ENCODE data around the gene PTPRK.

Gene PTPRK

DNA sequence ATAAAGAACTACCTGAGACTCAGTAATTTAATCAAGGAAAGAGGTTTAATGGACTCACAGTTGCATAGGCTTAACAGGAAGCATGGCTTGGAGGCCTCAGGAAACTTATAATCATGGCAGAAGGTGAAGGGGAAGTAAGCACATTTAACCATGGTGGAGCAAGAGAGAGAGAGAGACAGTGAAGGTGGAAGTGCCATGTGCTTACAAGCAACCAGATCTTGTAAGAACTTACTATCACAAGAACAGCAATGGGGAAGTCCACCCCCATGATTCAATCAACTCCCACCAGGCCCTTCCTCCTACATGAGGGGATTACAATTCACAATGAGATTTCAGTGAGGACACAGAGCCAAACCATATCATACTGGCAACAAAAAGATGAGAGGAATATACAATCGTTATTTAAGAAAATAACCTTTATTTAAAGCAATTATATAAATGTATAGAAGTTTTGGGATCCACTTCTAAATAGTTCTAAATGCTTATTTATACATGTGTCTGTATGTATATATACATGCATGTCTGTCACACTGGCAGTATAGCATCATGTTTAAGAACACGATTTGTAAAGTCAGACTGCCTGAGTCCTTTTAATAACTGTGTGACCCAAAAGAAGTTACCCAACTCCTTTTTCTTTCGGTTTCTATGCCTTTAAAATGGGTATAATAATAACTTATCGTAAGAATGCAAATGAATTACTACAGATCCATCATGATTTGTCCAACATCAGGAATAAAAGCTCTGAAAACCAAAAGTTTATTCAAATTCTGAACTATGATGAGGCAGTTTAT lies 363.9 kb downstream of the PTPRK start:
- no peak overlapping the region for H3K27ac ChIP-seq
- TF ChIP-seq ZFX (IDR thresholded peaks at IDR 0.05) = no peak
- TF ChIP-seq, protein P1, sequence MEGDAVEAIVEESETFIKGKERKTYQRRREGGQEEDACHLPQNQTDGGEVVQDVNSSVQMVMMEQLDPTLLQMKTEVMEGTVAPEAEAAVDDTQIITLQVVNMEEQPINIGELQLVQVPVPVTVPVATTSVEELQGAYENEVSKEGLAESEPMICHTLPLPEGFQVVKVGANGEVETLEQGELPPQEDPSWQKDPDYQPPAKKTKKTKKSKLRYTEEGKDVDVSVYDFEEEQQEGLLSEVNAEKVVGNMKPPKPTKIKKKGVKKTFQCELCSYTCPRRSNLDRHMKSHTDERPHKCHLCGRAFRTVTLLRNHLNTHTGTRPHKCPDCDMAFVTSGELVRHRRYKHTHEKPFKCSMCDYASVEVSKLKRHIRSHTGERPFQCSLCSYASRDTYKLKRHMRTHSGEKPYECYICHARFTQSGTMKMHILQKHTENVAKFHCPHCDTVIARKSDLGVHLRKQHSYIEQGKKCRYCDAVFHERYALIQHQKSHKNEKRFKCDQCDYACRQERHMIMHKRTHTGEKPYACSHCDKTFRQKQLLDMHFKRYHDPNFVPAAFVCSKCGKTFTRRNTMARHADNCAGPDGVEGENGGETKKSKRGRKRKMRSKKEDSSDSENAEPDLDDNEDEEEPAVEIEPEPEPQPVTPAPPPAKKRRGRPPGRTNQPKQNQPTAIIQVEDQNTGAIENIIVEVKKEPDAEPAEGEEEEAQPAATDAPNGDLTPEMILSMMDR (conservative IDR thresholded peaks at IDR 0.05) = no peak

DNA sequence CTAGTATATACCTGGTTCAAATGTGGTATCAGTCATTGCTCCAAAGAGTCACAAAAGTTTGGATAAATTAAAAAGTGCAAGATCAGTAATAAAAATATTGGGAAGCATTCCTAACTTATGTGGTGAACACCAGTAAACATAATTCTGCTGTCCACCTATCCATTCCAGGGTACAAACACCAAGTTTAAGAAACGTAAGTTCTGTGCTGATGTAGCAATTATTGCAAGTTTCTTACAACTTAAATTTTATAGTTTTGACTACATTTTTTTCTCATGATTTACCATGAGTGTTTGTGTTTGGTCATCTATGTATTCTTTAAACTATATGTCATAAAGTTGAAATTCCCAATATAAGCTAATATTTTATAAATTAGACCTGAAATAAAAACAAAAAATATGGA lies 364.6 kb downstream of the PTPRK start:
- TF ChIP-seq, protein P1 (conservative IDR thresholded peaks at IDR 0.05) = no peak
- TF ChIP-seq ZFX (IDR thresholded peaks at IDR 0.05) = no peak
- H3K27ac ChIP-seq = no peak overlapping the region

DNA sequence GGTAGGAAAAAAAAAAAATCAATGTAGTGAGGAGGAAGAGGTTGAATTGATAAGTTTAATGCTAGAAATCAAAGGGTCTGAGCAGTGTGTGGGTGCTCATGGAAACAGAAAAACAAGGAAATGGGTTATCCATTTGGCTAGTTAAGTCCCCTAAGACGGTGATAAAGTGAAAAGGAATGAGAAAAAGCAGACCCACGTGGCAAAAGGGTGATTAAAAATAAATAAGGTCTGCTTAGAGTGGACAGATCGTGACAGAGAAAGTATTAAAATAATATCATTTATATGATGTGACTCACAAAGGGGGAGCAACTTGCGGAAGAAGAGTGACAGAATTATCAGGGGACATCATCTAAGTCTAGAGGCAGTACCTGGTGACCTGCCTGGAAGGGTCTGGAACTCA lies 367.8 kb downstream of the PTPRK start:
- no peak overlapping the region for H3K27ac ChIP-seq
- TF ChIP-seq, protein P1 (conservative IDR thresholded peaks at IDR 0.05) = no peak
- no peak for TF ChIP-seq ZFX (IDR thresholded peaks at IDR 0.05)

DNA sequence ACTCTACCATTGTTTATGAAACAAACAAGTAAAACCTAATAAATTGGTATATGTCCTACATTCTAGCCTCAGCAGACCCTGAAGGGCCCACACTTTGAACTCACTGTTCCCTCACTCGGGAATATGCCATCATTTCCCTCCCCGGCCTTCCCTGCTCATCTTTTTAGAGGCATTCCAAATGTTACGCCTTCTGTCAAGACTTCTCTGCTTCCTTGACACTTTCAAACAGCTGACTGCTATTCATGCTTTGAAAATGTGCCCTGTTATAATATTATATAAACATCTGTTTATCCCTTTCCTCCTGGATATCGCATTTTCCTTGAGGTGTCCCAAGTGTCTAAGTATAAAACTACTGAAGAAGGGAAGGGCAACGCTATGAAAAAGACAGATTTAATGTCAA lies 370.0 kb downstream of the PTPRK start:
- no peak overlapping the region for H3K27ac ChIP-seq
- TF ChIP-seq, protein P1 (conservative IDR thresholded peaks at IDR 0.05) = no peak
- TF ChIP-seq ZFX (IDR thresholded peaks at IDR 0.05) = no peak

DNA sequence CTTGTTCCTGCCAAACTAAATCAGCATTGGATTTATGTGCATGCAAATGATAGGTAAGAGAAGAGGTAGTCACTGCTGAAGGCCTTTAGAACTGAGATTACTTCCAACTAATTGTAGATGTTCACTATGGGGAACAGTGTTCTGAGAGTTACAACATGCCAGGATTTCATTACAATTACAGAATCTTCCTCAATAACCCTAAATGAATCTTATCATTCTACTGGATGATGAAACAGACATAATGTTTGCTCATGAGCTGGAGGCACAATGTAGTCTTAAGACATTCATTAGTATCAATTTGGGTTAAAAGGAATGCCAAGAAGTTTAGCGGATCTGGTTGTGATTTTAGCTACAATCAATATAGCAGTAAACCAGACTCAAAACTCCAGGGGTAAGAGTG lies 370.6 kb downstream of the PTPRK start:
- no peak overlapping the region for H3K27ac ChIP-seq
- TF ChIP-seq, protein P1 (conservative IDR thresholded peaks at IDR 0.05) = no peak
- TF ChIP-seq ZFX (IDR thresholded peaks at IDR 0.05) = no peak

DNA sequence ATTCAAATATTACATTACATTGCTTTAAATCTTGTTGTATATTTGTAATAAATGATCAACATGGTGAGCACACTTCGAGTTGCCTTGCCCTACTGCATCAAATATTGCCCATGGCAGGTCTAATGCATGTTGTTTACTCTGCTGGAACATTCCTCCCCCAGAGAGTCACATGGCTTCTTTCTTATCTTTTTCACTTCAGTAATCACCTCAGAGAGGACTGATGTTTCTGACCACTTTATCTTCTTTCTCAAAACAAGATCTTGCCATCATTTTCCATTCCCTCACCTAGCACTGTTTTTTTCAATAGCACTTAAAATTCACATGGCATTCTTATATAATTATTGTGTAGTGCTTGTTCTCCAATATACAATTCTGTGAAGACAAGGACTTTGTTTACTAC lies 376.1 kb downstream of the PTPRK start:
- no peak for TF ChIP-seq ZFX (IDR thresholded peaks at IDR 0.05)
- TF ChIP-seq, protein P1 (conservative IDR thresholded peaks at IDR 0.05) = no peak
- H3K27ac ChIP-seq = no peak overlapping the region

DNA sequence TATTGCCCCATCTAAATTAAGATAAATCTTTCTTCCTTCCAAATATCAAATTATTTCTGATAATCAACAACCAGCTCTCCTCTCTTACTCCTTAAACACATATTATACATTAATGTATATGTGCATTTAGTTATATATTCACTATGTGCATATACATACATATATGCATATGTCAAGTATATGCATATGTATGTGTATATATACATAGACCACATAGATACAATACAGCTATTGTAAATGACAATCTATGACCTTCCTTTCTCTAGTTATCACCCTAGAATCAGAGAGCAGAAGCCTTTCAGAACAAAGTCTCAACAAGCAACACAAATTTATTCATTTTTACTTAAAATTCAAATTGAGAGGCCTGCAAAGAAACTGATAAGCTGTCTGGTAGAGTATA lies 378.5 kb downstream of the PTPRK start:
- no peak for TF ChIP-seq ZFX (IDR thresholded peaks at IDR 0.05)
- TF ChIP-seq, protein P1 (conservative IDR thresholded peaks at IDR 0.05) = no peak
- no peak overlapping the region for H3K27ac ChIP-seq
